ENCODE measurements around the gene FAM25A.
"Not testable (repeated sequence)": the region's sequence is repeated elsewhere in the genome, so short reads cannot be mapped to it uniquely, and the experiment has no call there.

The FAM25A gene

GRCh38 chr10:86979296-86979818 lies 40.7 kb upstream of the FAM25A start:
- H3K4me3 ChIP-seq (ENCODE audit: low read length) = no peak overlapping the region
- DNase-seq (ENCODE audit: low read depth) = no peak
- no peak for TF ChIP-seq CTCF (IDR thresholded peaks at IDR 0.05; ENCODE audit: insufficient read depth, low read depth, low read length, missing control alignments)

DNA sequence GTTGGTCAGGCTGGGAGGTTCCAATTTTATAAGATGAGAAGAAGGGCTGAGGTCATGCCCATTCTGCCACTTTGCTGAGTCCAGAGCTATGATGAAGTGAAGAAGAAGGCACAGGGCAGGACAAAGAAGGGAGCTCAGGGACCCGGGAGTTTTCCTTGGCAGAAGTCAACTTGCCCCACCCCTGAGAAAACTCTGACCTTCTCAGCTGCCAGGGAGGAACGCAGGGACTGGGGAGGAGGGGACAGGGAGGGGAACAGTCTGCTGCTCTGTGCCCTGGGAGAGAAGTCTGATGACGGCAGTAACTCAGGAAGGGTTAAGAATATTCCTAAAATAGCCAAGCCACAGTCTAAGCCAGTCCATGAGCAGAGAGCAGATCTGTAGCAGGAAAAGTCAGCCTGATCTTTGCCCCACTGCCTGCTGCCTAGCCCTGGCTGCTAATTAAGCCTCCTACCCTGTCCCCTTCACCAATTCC lies 40.1 kb upstream of the FAM25A start:
- H3K4me3 ChIP-seq (ENCODE audit: low read length) = no peak overlapping the region
- DNase-seq (ENCODE audit: low read depth) = no peak
- no peak for TF ChIP-seq CTCF (IDR thresholded peaks at IDR 0.05; ENCODE audit: insufficient read depth, low read depth, low read length, missing control alignments)

DNA sequence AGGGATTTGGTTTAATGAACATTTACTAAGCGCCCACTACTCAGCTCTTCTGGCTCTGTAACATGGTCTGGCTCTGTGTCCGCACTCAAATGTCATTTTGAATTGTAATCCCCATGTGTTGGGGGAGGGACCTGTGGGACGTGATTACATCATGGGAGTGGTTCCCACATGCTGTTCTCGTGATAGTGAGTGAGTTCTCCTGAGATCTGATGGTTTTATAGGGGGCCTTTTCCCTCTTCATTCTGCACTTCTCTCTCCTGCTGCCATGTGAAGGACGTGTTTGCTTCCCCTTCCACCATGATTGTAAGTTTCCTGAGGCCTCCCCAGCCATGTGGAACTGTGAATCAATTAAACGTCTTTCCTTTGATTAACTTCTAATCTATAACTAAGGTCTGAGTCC lies 39.1 kb upstream of the FAM25A start:
- DNase-seq (ENCODE audit: low read depth); H3K4me3 ChIP-seq (ENCODE audit: low read length): not testable (repeated sequence)

GRCh38 chr10:86981716-86982115 lies 38.4 kb upstream of the FAM25A start:
- H3K4me3 ChIP-seq (ENCODE audit: low read length) = no peak overlapping the region
- TF ChIP-seq CTCF (IDR thresholded peaks at IDR 0.05; ENCODE audit: insufficient read depth, low read depth, low read length, missing control alignments) = no peak
- no peak for DNase-seq (ENCODE audit: low read depth)

- not testable (repeated sequence) for H3K4me3 ChIP-seq (ENCODE audit: low read length); DNase-seq (ENCODE audit: low read depth)
Measured at GRCh38 chr10:86984498-86984897, 35.6 kb upstream of the FAM25A start.

DNA sequence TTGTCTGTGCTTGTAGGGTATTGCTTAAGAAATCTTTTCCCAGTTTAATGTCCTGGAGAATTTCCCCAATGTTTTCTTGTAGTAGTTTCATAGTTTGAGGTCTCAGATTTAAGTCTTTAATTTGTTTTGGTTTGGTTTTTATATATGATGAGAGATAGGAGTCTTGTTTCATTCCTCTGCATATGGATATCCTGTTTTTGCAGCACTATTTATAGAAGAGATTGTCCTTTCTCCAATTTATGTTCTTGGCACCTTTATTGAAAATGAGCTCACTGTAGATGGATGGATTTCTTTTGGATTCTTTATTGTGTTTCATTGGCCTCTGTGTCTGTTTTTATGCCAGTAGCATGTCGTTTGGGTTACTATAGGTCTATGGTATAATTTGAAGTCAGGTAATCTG lies 31.6 kb upstream of the FAM25A start:
- no peak overlapping the region for H3K4me3 ChIP-seq (ENCODE audit: low read length)
- no peak for TF ChIP-seq CTCF (IDR thresholded peaks at IDR 0.05; ENCODE audit: insufficient read depth, low read depth, low read length, missing control alignments)
- peak; percentile 35 for DNase-seq (ENCODE audit: low read depth)

DNA sequence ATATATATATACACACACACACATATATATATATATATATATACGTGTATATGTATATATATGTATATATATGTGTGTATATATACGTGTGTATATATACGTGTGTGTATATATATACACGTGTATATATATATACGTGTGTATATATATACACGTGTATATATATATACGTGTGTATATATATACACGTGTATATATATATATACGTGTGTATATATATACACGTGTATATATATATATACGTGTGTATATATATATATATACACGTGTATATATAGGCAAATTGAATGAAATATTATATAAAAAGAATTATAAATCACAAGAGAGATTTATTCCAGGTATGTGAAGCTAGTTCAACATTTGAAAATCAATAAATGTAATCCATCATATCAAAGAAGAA lies 28.7 kb upstream of the FAM25A start:
- DNase-seq (ENCODE audit: low read depth); H3K4me3 ChIP-seq (ENCODE audit: low read length): not testable (repeated sequence)

- no peak overlapping the region for H3K4me3 ChIP-seq (ENCODE audit: low read length)
- TF ChIP-seq CTCF (IDR thresholded peaks at IDR 0.05; ENCODE audit: insufficient read depth, low read depth, low read length, missing control alignments) = no peak
- no peak for DNase-seq (ENCODE audit: low read depth)
Measured at GRCh38 chr10:86992456-86992855, 27.6 kb upstream of the FAM25A start.

- H3K4me3 ChIP-seq (ENCODE audit: low read length) = no peak overlapping the region
- no peak for TF ChIP-seq CTCF (IDR thresholded peaks at IDR 0.05; ENCODE audit: insufficient read depth, low read depth, low read length, missing control alignments)
- no peak for DNase-seq (ENCODE audit: low read depth)
Measured at GRCh38 chr10:86992929-86993328, 27.2 kb upstream of the FAM25A start.

DNA sequence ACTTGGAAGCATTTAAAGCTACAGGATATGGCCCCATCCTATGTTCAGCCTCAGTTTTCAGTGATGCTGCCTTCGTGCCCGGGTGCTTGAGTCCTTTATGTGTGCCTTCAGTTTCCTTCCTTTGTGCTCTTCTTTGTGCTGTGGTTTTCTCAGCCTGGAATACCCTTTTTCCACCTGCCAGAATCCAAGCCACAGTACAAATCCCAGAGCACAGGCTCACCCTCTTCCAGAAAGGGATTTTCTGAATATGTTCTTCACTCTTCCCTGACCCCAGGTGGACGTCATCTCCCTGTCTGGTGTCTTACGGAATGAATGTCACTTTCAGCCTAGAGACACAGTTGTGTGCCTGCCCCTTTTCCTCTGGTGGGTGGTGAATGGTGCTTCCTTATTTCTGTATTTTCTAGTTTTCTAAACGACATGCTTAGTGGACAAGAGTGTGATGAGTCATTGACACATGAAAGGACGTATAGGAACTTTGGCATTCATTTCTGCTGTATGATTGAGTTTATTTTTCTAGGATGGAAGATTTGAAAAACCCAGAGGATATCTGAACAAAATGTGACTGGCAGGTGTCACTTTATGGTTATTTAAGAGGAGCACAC lies 20.2 kb upstream of the FAM25A start:
- DNase-seq (ENCODE audit: low read depth); H3K4me3 ChIP-seq (ENCODE audit: low read length): not testable (repeated sequence)
